GM12878 (cell line): ENCODE data around the gene ZNF425. TPM values are rescaled to one million over a fixed set of nuclear protein-coding genes. Genes with fewer than 3 reads are reported as not detected.

Experiments used
- ASH2L ChIP-seq: fragments of 300-600, 200-600 bp; sonication (generic); IDR thresholded peaks from 2 replicates; pipeline ENCODE4 v1.6.1; 2017; ENCODE audit warnings: low read depth, mild to moderate bottlenecking, borderline replicate concordance
- ATF2 ChIP-seq: IDR thresholded peaks from 2 replicates; pipeline ENCODE4 v1.6.1; 2012; ENCODE audit warnings: low read length, inconsistent platforms
- ESRRA ChIP-seq: IDR thresholded peaks from 2 replicates; pipeline ENCODE4 v1.6.1; 2012; ENCODE audit warnings: mild to moderate bottlenecking, low read length, improper control_type of control experiment
- ETV6 ChIP-seq, 2 experiments: fragments of 450-650 bp in 1 of 2; IDR thresholded peaks in 1 of 2; conservative IDR thresholded peaks in 1 of 2; 2 replicates each; pipeline ENCODE4 v1.6.1; 2014; ENCODE audit warnings: antibody characterized with exemption in 1 of 2, borderline replicate concordance in 1 of 2, low read depth in 1 of 2, mild to moderate bottlenecking in 1 of 2, moderate library complexity in 1 of 2
- IKZF2 ChIP-seq, 2 experiments: fragments of 450-650 bp; IDR thresholded peaks; 2 replicates each; pipeline ENCODE4 v1.6.1; 2017; ENCODE audit warnings: mild to moderate bottlenecking in 2 of 2, moderate library complexity in 2 of 2
- MEF2B ChIP-seq: fragments of 450-650 bp; IDR thresholded peaks from 2 replicates; pipeline ENCODE4 v1.6.1; 2018; ENCODE audit warnings: mild to moderate bottlenecking, moderate library complexity; ENCODE audit not compliant: partially characterized antibody, poor library complexity, severe bottlenecking
- POLR2AphosphoS5 ChIP-seq: IDR thresholded peaks from 2 replicates; pipeline ENCODE4 v1.6.1; 2011; ENCODE audit warnings: mild to moderate bottlenecking, low read length, inconsistent platforms
- POU2F2 ChIP-seq: IDR thresholded peaks from 3 replicates; pipeline ENCODE4 v1.6.1; 2011; ENCODE audit warnings: low read depth, mild to moderate bottlenecking, low read length, borderline replicate concordance
- PRDM15 ChIP-seq: fragments of 450-650 bp; formaldehyde crosslinking; IDR thresholded peaks from 2 replicates; pipeline ENCODE4 v1.4.0; 2020; ENCODE audit warnings: mild to moderate bottlenecking, moderate library complexity
- REST ChIP-seq: IDR thresholded peaks from 2 replicates; pipeline ENCODE4 v1.6.1; 2012; ENCODE audit warnings: mild to moderate bottlenecking, low read depth, low read length
- SRF ChIP-seq, 2 experiments: IDR thresholded peaks; 2 replicates each; pipeline ENCODE4 v1.6.1; 2011; ENCODE audit warnings: low read depth in 2 of 2, low read length in 2 of 2, mild to moderate bottlenecking in 1 of 2, moderate library complexity in 1 of 2
- STAT3 ChIP-seq: IDR thresholded peaks from 2 replicates; pipeline ENCODE4 v1.6.1; 2011; ENCODE audit warnings: low read depth, low read length, improper control_type of control experiment
- TCF12 ChIP-seq: IDR thresholded peaks from 2 replicates; pipeline ENCODE4 v1.6.1; 2011; ENCODE audit warnings: low read depth, mild to moderate bottlenecking, low read length
- TCF3 ChIP-seq: IDR thresholded peaks from 2 replicates; pipeline ENCODE4 v1.6.1; 2012; ENCODE audit warnings: low read depth, mild to moderate bottlenecking, low read length, borderline replicate concordance; ENCODE audit not compliant: insufficient read depth
- ZNF687 ChIP-seq: fragments of 450-650 bp; IDR thresholded peaks from 2 replicates; pipeline ENCODE4 v1.6.1; 2017; ENCODE audit warnings: mild to moderate bottlenecking, moderate library complexity
- polyA plus RNA-seq, 11 experiments: library from polyadenylated mRNA; depleted of rRNA in 4 of 11; unstranded in 6 of 11; stranded (reverse) in 5 of 11; fragments of >200 nt; fragmentation: Nextera tagmentation in 4 of 11; fragmentation: Illumina TruSeq in 1 of 11; extraction: Ambion mirVana in 4 of 11; extraction: Trizol in 1 of 11; gene quantifications; 1 replicate in 1 of 11; 2 replicates in 10 of 11; pipeline versions ENCODE4 v1.2.1 to v1.2.3, GENCODE V29; 2011 to 2016; ENCODE audit warnings: inconsistent platforms in 2 of 11, missing spikeins in 2 of 11, low read depth in 1 of 11
- total RNA-seq, 4 experiments: library from RNA; depleted of rRNA in 3 of 4; stranded (reverse); fragments of >200 nt in 3 of 4; fragmentation: Illumina TruSeq in 1 of 4; extraction: Trizol in 1 of 4; gene quantifications; 2 replicates each; pipeline versions ENCODE4 v1.2.1 to v1.2.3, GENCODE V29; 2013 to 2021

Gene ZNF425
- total and polyA plus RNA-seq, 10 of the 15 experiments (the other 5 are each of a cell fraction or from before 2014, with no cell fraction given) = 0.19 to 1.8 (median 0.91) TPM

GRCh38 chr7:149090397-149091195, 35.5 kb downstream of the ZNF425 start, which contains the start of gene ZNF786 (continued):
- TF ChIP-seq ZNF687 = peak; percentile 33; the same call in 1 of the 2 replicates
- no peak for TF ChIP-seq PRDM15 (CRISPR knock-in tag)
- TF ChIP-seq ESRRA = no peak; the same call in 1 of the 2 replicates
- TF ChIP-seq POLR2AphosphoS5 = peak; percentile 84
- TF ChIP-seq ATF2 = no peak
- TF ChIP-seq TCF12 = peak; percentile 34; the same call in 1 of the 2 replicates
- peak; percentile 69; the same call in 1 of the 2 replicates for TF ChIP-seq ASH2L
- peak in 1 of 2 experiments; percentile 48; a peak in 2 of 4 replicates for TF ChIP-seq SRF (IDR thresholded peaks at IDR 0.05; ENCODE audit: low read depth in 2 of 2, low read length in 2 of 2)
- peak; percentile 68; the same call in 2 of the 3 replicates for TF ChIP-seq POU2F2
- TF ChIP-seq STAT3 = no peak
- peak in 1 of 2 experiments; percentile 29; a peak in 1 of 4 replicates for TF ChIP-seq ETV6 (conservative IDR thresholded peaks at IDR 0.05 in 1 of 2, IDR thresholded peaks at IDR 0.05 in 1 of 2; ENCODE audit: borderline replicate concordance in 1 of 2, low read depth in 1 of 2)
- no peak for TF ChIP-seq REST
- TF ChIP-seq TCF3 = no peak
- TF ChIP-seq MEF2B = peak; percentile 21
- peak; percentile 25 to 55; a peak in 1 of 4 replicates for TF ChIP-seq IKZF2 (IDR thresholded peaks at IDR 0.05)
